Activated naive CD4-positive, alpha-beta T cell (primary cell): ENCODE results near the gene SLC25A26.
"Not testable (repeated sequence)": the region's sequence is repeated elsewhere in the genome, so short reads cannot be mapped to it uniquely, and the experiment has no call there.

Source experiments
- DNase-seq, 4 experiments: peaks; one replicate each; lab custom pipeline; 2025; lab: John Stamatoyannopoulos, UW

The SLC25A26 gene, protein sequence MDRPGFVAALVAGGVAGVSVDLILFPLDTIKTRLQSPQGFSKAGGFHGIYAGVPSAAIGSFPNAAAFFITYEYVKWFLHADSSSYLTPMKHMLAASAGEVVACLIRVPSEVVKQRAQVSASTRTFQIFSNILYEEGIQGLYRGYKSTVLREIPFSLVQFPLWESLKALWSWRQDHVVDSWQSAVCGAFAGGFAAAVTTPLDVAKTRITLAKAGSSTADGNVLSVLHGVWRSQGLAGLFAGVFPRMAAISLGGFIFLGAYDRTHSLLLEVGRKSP

DNA sequence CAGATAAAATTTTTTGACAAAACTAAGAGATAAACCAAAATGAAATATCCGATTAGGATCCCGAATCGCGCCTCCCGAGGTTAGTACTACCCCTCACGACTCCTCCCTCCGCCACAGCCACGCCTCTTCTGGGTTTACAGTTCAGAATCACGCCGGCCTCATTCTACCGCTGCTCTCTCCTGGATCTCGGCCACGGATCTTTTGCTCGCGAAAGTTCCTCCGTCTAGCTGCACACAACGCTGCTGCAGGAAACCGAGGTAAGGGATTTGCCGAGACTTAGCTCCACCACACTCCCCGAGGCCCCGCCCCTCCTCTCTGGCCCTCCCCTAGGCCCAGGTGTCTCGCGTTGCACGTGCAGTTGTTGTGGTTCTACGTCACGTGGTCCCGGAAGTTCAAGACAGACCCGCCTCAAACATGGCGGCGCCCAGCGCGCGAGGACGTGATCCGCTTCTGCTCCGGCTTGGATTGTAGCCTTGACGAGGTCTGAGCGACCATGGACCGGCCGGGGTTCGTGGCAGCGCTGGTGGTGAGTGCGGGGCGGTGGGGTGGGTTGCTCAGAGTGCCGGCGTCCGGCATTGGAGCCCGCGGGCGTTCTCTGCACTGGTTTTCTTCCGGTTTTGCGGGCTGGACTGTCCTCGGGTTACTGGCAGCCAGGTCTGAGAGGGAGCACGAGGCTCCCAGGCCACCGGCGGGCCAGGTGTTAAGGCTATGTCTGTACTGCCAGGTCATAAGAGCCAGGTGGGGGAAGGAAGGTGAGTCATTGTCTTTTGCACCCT, at the start of gene SLC25A26:
SLC25A26 (plus strand) TSS at position 400 of the 776 bp plus-strand sequence; CDS start at position 494, 94 bp downstream.
- peak; percentile 83 to 96 (median 90) for DNase-seq

DNA sequence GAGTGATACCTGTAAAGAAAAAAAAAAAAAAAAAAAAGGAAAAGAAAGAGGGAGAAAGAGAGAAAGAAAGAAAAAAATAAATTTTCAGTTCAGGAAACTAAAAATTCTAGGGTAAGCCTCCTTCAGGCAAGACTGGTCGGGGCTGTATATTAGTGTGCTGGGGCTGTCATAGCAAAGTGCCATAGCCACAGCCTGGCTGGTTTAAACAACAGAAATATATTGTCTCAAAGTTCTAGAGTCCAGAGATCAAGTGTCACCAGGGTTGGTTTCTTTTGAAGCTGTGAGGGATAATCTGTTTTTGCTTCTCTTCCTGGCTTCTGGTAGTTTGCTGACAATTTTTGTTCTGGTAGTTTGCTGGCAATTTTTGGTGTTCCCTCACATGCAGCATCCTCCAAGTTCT, 48.4 kb upstream of the SLC25A26 start:
- no peak for DNase-seq

DNA sequence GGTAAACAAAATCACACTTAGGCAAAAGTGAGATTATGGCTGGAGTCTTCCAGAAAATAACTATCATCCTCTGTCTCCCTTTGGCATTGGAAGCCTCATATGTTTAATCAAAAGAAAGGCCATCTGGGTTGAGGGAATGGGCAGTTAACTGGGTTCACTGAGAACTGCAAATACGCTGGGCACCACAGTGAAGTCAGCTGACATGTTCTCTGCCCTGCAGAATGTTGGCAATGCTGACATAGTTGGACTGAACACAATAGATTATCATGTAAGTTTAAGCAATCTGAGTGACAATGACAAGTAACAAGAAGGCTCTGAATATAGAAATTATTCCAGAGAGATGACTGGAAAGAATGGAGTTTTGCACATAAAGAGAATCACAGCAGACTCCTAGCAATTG, 43.8 kb upstream of the SLC25A26 start:
- no peak for DNase-seq

DNA sequence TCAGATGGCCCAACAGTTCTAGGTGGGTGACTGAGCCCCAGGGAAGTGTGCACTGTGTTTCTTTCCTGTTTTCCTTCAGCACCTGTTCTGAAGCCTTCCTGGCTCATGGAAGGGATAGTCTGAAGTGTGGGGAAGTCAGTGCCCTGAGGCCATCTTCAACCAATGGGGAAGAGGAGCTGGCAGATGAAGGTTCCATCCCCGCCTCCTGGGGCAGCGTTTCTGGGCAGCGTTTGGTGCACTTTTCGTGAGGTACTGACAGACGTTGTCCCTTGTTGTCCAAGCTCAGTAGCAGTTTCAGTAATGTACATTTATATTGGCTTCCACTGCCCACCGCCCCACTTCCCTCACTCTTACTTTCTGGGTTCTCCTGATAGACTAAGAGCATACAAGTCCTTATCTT, 42.6 kb upstream of the SLC25A26 start:
- no peak for DNase-seq

DNA sequence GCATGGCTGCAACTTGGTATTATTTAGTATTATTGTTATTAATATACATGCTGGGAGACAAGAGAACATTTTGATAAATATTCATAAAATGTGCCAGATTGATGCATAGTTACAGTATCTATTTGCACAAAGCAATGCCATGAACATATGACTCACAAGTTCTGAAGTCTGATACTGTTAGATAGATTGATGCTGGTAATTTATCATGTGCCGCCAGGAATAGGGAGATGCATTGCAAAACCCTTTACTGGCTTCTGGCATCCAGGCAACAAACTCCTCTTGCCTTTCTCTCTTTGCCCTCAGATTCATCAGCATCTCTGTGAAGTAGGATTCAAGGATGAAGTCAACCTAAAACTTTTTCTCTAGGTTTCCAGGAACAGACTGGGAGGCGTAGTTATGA, 41.0 kb upstream of the SLC25A26 start:
- DNase-seq = no peak

DNA sequence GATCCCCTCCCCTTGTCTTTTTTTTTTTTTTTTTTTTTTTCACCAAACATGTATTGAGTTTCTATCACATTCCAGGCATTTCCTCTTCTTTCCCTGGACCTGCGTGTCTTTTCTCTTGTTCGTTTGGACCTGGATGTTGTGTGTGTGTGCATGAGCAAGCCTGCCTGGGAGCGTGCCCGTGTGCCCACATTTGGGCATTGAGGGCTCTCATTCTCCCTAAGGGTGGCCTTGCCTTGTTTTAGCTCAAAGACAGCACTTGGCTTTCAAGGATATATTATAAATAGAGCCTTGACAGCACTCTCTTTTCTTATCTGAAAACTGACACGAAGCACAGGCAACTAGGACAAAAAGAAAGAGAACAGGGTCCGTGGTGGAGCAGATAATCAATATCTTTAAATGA, 39.0 kb upstream of the SLC25A26 start:
- no peak for DNase-seq

GRCh38 chr3:66182246-66182645, 38.6 kb upstream of the SLC25A26 start:
- no peak for DNase-seq

DNA sequence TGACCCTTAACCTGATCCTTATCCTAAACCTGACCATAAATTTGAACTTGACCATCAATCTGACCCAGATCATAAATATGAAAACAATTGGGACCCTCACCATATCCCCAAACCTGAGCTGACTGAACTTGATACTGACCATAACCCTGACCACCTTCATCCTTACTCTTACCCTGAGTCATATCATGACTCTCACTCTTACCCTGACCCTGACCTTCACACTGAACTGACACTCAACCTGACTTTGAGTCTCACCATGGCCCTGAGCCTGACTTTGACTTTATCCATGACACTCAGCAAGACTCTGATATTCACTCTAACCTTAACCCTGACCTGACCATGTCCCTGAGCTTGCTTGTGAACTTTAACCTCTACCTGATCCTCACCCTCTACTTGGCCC, 34.3 kb upstream of the SLC25A26 start:
- no peak for DNase-seq

DNA sequence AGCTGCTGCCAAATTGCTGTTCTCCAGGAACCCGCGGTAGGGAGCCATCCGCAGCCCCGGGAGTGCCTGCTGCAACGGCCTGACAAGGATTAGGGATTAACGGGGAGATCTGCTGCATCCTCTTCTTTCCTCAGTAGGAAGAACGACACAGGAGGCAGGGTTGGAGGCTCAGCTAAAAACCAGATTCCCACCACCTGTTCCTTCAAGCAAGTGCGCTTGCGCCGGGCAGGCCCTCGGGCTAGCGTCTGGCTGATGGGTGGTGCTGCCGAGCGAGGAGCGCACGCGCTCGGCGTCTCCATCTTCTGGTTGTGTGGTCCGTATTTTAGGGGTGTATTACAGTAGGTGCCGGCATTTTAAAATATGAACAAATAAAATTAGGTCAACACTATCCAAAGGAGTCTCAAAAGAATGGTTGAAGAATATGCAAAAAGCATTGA, 25.4 kb upstream of the SLC25A26 start:
- DNase-seq = no peak

- no peak for DNase-seq
Measured at GRCh38 chr3:66196633-66197032, 24.2 kb upstream of the SLC25A26 start.

GRCh38 chr3:66198437-66199088, 22.2 kb upstream of the SLC25A26 start:
- DNase-seq = no peak

DNA sequence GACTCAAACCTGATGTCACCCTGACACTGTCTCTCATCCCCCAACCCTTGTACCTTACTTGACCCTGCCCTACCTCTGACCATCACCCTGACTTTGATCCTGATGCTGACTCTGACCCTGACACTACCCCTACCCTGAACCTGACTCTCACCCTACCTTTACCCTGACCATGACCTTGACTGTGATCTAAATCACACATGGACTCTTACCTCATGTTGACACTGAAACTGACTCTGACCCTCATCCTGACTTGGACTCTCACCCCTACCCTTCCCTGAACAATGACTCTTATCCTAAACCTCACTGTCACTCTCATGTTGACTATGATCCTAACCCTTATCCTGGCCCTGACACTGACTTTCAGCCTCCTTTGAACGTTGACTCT, 21.7 kb upstream of the SLC25A26 start:
- DNase-seq = no peak

GRCh38 chr3:66200147-66200546, 20.7 kb upstream of the SLC25A26 start:
- no peak for DNase-seq

GRCh38 chr3:66200786-66201185, 20.0 kb upstream of the SLC25A26 start:
- no peak for DNase-seq

DNA sequence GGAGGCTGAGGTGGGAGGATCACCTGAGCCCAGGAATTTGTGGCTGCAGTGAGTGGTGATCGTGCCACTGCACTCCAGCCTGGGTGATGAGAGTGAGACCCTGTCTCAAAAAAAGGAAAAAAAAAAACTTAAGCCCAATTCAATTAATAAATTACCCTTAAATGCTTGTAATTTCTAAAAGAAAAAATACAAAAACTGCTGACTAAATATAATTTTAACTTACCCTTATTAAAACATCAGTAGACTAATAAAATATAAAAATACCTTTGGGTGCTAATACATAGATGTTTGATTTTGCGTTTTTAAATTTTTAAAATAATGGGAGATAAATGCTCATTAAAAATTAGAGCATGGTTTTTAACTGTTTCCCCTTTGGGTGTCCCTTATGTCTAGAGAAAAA, 17.5 kb upstream of the SLC25A26 start:
- no peak for DNase-seq

GRCh38 chr3:66206806-66207205, 14.0 kb upstream of the SLC25A26 start:
- DNase-seq = no peak

DNA sequence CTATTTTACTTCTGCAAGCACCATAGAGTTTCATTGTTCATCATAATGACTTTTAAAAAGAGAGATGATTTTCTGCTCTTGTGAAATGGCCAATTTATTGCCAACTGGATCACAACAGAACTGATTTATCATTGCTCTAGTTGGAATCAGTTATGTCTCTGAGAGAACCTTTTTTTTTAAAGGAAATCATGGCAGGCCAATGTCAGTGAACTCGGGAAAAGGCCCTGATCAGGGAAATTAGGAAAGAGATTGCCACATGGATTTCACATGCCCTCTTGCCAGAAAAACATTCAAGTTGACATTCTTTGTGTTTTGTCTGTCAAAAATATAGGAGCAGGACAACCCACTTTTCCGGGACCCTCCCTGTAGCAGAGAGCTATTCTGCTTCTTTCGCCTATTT, 12.6 kb upstream of the SLC25A26 start:
- no peak for DNase-seq

GRCh38 chr3:66210687-66211295, 10.0 kb upstream of the SLC25A26 start:
- no peak for DNase-seq

GRCh38 chr3:66211779-66212178, 9.0 kb upstream of the SLC25A26 start:
- no peak for DNase-seq

DNA sequence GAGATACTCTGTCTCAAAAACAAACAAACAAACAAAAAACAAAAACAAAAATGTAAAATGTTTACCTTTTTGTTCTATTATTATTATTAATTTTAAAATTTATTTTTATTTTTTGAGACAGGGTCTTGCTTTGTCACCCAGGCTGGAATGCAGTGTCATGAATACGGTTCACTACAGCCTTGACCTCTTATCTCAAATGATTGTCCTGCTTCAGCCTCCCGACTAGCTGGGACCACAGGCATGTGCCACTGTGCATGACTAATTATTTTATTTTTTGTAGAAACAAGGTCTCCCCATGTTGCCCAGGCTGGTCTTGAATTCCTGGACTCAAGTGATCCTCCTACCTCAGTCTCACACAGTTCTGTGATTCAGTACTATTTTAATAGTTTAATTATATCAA, 5.7 kb upstream of the SLC25A26 start:
- no peak for DNase-seq

DNA sequence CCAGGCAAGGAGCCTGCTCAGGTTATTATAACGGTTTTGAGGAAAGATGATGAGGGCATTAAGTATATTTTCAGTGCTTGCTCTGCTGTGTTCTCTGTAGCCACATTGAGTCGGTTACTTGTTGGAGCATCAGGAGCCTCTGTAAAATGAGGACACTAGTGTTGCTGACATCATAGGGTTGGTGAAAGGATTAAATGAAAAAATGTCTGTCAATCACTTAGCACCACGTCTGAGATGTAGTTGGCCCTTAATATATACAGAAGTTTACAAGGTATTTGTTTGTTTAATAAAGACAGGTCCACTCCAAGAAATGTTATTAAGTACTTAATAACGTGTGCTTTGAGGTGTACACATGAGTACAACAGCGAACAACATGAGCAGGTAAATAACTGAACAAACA, 735 bp upstream of the SLC25A26 start:
- DNase-seq = no peak

DNA sequence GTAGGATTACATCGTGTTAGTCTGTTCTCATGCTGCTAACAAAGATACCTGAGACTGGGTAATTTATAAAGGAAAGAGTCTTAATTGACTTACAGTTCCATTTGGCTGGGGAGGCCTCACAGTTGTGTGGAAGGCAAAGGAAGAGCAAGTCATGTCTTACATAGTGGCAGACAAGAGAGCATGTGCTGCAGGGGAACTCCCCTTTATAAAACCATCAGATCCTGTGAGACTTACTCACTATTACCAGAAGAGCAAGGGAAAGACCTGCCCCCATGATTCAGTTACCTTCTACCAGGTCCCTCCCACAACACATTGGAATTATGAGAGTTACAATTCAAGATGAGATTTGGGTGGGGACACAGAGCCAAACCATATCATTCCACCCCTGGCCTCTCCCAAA, 3.4 kb downstream of the SLC25A26 start:
- DNase-seq = no peak

- DNase-seq = not testable (repeated sequence)
Measured at GRCh38 chr3:66226093-66226492, 5.3 kb downstream of the SLC25A26 start.
